Left lung (tissue), 10 donors: ENCODE results near the gene TMEM45B. TPM values are rescaled to one million over a fixed set of nuclear protein-coding genes. Genes with fewer than 3 reads are reported as not detected.
"Not testable (repeated sequence)": the region's sequence is repeated elsewhere in the genome, so short reads cannot be mapped to it uniquely, and the experiment has no call there.

Experiments
- ATAC-seq: fragments of 200-7000 bp; cut with Tn5 transposase; one replicate; pipeline ENCODE4 v1.9.1; 2020; ENCODE audit warnings: moderate library complexity
- DNase-seq, 4 donors: peaks; one replicate each; pipeline ENCODE4 v3.0.0-alpha.2; 2013 to 2020
- H3K27ac ChIP-seq, 2 donors: fragments of 200-600 bp; sonication (generic) in 1 of 2; one replicate each; pipeline versions ENCODE4 v1.5.0 to v1.8.0; 2020 to 2021
- H3K27me3 ChIP-seq, 2 donors: fragments of 200-600 bp; sonication (generic) in 1 of 2; one replicate each; pipeline versions ENCODE4 v1.5.0 to v1.8.0; 2020 to 2021
- H3K36me3 ChIP-seq, 2 donors: fragments of 200-600 bp; sonication (generic) in 1 of 2; one replicate each; pipeline versions ENCODE4 v1.5.0 to v1.8.0; 2020 to 2021
- H3K4me1 ChIP-seq, 2 donors: fragments of 200-600 bp; one replicate each; pipeline ENCODE4 v1.8.0; 2021
- H3K4me3 ChIP-seq, 2 donors: fragments of 200-600 bp; sonication (generic) in 1 of 2; one replicate each; pipeline versions ENCODE4 v1.5.0 to v1.8.0; 2020 to 2021; ENCODE audit warnings: mild to moderate bottlenecking in 1 of 2
- H3K9me3 ChIP-seq, 2 donors: fragments of 200-600 bp; sonication (generic) in 1 of 2; one replicate each; pipeline versions ENCODE4 v1.5.0 to v1.8.0; 2020 to 2021
- CTCF ChIP-seq, 2 donors: fragments of 200-600 bp; sonication (generic) in 1 of 2; IDR thresholded peaks; one replicate each; pipeline versions ENCODE4 v1.5.0 to v1.8.0; 2021; ENCODE audit warnings: antibody characterized with exemption in 2 of 2
- intact Hi-C, 2 donors: fragments of 100-400 bp; cut with DNase I; formaldehyde crosslinking; loops; one replicate each; pipeline versions ENCODE4 v1.11.2 to v1.14.2; 2022
- polyA plus RNA-seq, 6 donors: library from polyadenylated mRNA; unstranded; fragments of 120-200 nt; gene quantifications; one replicate each; pipeline ENCODE4 v1.2.1, GENCODE V29; 2013; ENCODE audit not compliant: insufficient read length in 6 of 6
- total RNA-seq, 2 donors: library from RNA; stranded (reverse); fragmentation: NEBNext Ultra II Directional; extraction: Animal tissue kit (Norgen Biotek cat#: 25700); gene quantifications; one replicate each; pipeline ENCODE4 v1.2.1, GENCODE V29; 2021
- donor health status: DM: no; HTN: yes; CAD: no.
- donor health status: DM: no; HTN: no; CAD: no.

Gene TMEM45B
- total and polyA plus RNA-seq, 8 donors, result 2.0 to 24.3 (median 2.7) TPM

- TF ChIP-seq CTCF (IDR thresholded peaks at IDR 0.05), result no peak
- no peaks in the 10 kb centered on the region for H3K36me3 ChIP-seq
- intact Hi-C loops, result no loop called here
- no peak overlapping the region for H3K4me3 ChIP-seq
- ATAC-seq, result peak; percentile 92
- DNase-seq, result peak in 1 of 4 donors; percentile 27
- no peak overlapping the region for H3K27ac ChIP-seq
- H3K4me1 ChIP-seq, result no peaks in the 10 kb centered on the region
- H3K27me3 ChIP-seq, result no peaks in the 10 kb centered on the region
- no peaks in the 10 kb centered on the region for H3K9me3 ChIP-seq
These were observed 24.6 kb downstream of the TMEM45B start for GRCh38 chr11:129840236-129840635.

- H3K36me3 ChIP-seq, result no peaks in the 10 kb centered on the region
- ATAC-seq (no peak), DNase-seq (no peak)
- no peaks in the 10 kb centered on the region for H3K27me3 ChIP-seq
- no peaks in the 10 kb centered on the region for H3K4me1 ChIP-seq
- intact Hi-C loops, result no loop called here
- TF ChIP-seq CTCF (IDR thresholded peaks at IDR 0.05), result no peak
- H3K4me3 ChIP-seq, result no peak overlapping the region
- H3K9me3 ChIP-seq, result no peaks in the 10 kb centered on the region
- no peak overlapping the region for H3K27ac ChIP-seq
These were observed 26.5 kb downstream of the TMEM45B start for GRCh38 chr11:129842138-129842537.

GRCh38 chr11:129846508-129847335, 31.1 kb downstream of the TMEM45B start:
- DNase-seq (peak in 1 of 4 donors; percentile 33), ATAC-seq (peak; percentile 92)
- no peak overlapping the region for H3K4me3 ChIP-seq
- H3K27me3 ChIP-seq, result no peaks in the 10 kb centered on the region
- H3K9me3 ChIP-seq, result no peaks in the 10 kb centered on the region
- no peaks in the 10 kb centered on the region for H3K36me3 ChIP-seq
- intact Hi-C loops, result no loop called here
- TF ChIP-seq CTCF (IDR thresholded peaks at IDR 0.05), result no peak
- peak overlapping the region; percentile 31 to 53 for H3K27ac ChIP-seq
- no peaks in the 10 kb centered on the region for H3K4me1 ChIP-seq

- DNase-seq, H3K27ac ChIP-seq, intact Hi-C loops, H3K4me1 ChIP-seq, H3K27me3 ChIP-seq, H3K9me3 ChIP-seq, H3K36me3 ChIP-seq, H3K4me3 ChIP-seq: not testable (repeated sequence)
- peak; percentile 59 for ATAC-seq
These were observed 31.7 kb downstream of the TMEM45B start for GRCh38 chr11:129847361-129847760.

- peaks cover 7 to 14% of the 10 kb centered on the region in 2 donors for H3K4me1 ChIP-seq
- intact Hi-C loops, result no loop called here
These were observed 33.9 kb downstream of the TMEM45B start for GRCh38 chr11:129849447-129850130.

More at GRCh38 chr11:129849447-129850130, 33.9 kb downstream of the TMEM45B start:
- DNase-seq, result no peak
- TF ChIP-seq CTCF (IDR thresholded peaks at IDR 0.05), result no peak
- Histone ChIP-seq H3K9me3 (no peaks in the 10 kb centered on the region), H3K27me3 (no peaks in the 10 kb centered on the region), H3K4me3 (no peak overlapping the region), H3K36me3 (no peaks in the 10 kb centered on the region), H3K27ac (no peak overlapping the region)
- ATAC-seq, result no peak
